IPS-18a (cell line): Measurements from ENCODE around the gene RIC3.

Experiments used
- H3K27ac ChIP-seq: one replicate; pipeline ENCODE4 v1.5.1; 2013; ENCODE audit warnings: low read length
- H3K27me3 ChIP-seq: one replicate; pipeline ENCODE4 v1.6.1; 2013; ENCODE audit warnings: mild to moderate bottlenecking, low read length; ENCODE audit not compliant: control insufficient read depth, insufficient read depth
- H3K36me3 ChIP-seq: one replicate; pipeline ENCODE4 v1.6.1; 2013; ENCODE audit warnings: low read depth, low read length; ENCODE audit not compliant: control insufficient read depth
- H3K4me1 ChIP-seq: one replicate; pipeline ENCODE4 v1.6.1; 2013; ENCODE audit warnings: low read depth, low read length; ENCODE audit not compliant: control insufficient read depth
- H3K4me3 ChIP-seq: one replicate; pipeline ENCODE4 v1.5.1; 2013; ENCODE audit warnings: low read length
- H3K9ac ChIP-seq: one replicate; pipeline ENCODE4 v1.6.1; 2013; ENCODE audit warnings: mild to moderate bottlenecking, low read length, moderate library complexity
- H3K9me3 ChIP-seq: one replicate; pipeline ENCODE4 v1.6.1; 2013; ENCODE audit warnings: low read depth, low read length; ENCODE audit not compliant: control insufficient read depth

RIC3 gene

DNA sequence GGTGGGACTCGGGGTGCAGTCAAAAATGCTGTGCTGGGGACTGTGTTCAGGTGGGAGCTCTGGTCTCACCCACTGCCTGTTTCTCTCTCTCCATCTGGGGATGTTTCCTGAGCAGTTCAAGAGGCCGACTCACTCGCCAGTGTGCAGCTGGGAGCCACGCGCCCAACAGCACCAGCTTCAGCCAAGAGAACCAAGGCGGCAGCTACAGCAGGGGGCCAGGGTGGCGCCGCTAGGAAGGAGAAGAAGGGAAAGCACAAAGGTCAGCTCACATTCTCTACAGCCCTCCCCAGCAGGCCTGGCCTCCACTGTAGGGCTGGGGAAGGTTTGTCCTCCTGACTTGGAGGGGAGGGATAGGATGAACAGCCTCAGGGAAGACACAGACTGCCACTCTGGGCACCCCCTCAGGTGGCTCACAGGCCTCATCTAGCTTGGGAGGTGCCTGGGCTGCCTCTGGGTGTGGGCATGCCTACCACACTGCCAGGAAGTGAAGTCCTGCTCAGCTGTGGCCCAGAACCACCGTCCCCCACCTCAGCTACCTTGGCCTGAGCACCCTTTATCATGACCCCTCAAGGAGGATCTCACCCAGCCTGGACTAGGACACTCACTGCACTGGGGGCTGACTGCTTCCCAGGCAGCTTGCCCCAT is 74.8 kb downstream of the RIC3 start:
- peaks cover 16% of the 10 kb centered on the region for H3K36me3 ChIP-seq
- H3K27ac ChIP-seq: no peak overlapping the region
- H3K4me3 ChIP-seq: no peak overlapping the region
- no peaks in the 10 kb centered on the region for H3K27me3 ChIP-seq
- H3K4me1 ChIP-seq: no peaks in the 10 kb centered on the region
- no peaks in the 10 kb centered on the region for H3K9me3 ChIP-seq
- no peak overlapping the region for H3K9ac ChIP-seq

DNA sequence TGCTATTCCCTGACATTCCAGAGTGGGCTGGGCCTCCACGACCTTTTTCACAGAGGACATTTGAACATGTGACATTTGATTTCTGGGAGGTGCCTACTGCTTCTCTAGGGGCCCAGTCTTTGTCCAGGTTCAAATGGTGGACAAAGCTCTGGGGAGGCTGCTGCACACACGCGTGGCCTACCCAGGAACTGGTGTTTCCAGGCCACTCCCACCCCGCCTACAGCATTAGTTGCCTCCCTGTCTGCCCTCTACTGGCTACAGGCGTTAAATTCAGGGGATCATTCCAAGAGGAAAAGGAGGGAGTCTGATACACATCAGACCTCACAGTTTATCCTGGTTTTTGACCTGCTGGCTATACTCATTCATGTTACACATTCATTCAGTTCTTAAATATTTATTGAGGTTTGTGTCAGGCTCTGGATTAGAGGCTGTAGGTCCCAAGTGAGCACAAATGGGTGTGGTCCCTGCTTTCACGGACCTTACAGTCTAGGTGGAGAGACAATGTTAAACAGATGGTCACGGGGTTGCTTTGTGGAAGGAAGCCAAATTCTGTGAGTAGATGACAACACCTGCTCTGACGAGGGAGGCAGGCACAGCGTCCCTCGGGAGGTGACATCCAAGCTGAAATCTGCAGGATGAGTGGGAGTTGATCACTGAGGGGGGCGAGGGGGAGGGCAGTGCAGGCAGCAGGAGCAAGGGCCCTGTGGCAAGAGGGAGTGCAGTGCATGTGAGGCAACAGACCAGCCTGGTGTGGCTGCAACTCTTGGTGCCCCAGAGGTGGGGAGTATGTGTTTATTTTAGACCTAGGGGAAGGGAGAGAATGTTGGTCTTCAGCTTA is 76.0 kb downstream of the RIC3 start:
- Histone ChIP-seq H3K9me3 (no peaks in the 10 kb centered on the region), H3K27me3 (no peaks in the 10 kb centered on the region), H3K9ac (no peak overlapping the region), H3K36me3 (peaks cover 11% of the 10 kb centered on the region), H3K4me3 (no peak overlapping the region), H3K4me1 (no peaks in the 10 kb centered on the region), H3K27ac (no peak overlapping the region)

DNA sequence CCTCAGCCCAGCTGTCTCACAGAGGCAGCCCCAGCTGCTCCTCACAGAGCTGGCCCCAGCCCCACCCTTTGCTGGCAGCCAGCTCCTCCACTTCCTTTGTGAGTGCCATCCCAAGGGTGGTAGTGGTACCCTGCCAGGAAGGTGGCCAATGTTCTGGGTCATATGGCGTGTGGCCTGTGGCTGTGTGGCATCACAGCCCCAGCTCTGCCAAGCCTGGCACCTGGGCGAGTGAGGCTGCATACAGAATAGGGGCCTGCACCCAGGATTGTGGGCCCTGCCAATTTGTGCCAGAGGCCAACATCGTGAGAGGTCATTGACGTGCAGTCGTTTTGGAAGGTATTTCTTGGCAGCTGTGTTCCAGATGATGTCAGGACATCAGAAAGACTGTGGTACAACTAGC is 77.1 kb downstream of the RIC3 start:
- Histone ChIP-seq H3K27ac (no peak overlapping the region), H3K9ac (no peak overlapping the region), H3K36me3 (peaks cover 6% of the 10 kb centered on the region), H3K4me1 (peaks cover 4% of the 10 kb centered on the region), H3K9me3 (no peaks in the 10 kb centered on the region), H3K27me3 (no peaks in the 10 kb centered on the region), H3K4me3 (no peak overlapping the region)

DNA sequence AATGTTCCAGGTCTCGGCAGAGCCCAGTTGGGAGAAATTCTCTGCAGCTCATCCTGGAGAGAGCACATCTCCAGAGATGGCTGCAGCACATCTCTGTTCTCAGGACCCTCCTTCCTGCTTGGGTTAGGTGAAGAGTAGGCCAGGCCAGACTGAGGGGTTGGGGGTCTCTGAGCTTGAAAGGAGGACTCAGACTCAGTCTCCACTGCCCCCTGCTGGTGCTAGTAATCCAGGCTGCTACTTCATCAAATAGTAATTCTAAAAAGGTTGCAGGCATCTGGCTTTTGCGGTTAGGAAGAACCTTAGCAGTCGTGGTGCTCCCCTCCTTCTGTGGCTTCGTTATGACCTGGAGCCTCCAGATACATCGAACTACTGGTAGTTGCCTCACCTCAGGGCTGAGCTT is 78.1 kb downstream of the RIC3 start:
- peaks cover 8% of the 10 kb centered on the region for H3K4me1 ChIP-seq

DNA sequence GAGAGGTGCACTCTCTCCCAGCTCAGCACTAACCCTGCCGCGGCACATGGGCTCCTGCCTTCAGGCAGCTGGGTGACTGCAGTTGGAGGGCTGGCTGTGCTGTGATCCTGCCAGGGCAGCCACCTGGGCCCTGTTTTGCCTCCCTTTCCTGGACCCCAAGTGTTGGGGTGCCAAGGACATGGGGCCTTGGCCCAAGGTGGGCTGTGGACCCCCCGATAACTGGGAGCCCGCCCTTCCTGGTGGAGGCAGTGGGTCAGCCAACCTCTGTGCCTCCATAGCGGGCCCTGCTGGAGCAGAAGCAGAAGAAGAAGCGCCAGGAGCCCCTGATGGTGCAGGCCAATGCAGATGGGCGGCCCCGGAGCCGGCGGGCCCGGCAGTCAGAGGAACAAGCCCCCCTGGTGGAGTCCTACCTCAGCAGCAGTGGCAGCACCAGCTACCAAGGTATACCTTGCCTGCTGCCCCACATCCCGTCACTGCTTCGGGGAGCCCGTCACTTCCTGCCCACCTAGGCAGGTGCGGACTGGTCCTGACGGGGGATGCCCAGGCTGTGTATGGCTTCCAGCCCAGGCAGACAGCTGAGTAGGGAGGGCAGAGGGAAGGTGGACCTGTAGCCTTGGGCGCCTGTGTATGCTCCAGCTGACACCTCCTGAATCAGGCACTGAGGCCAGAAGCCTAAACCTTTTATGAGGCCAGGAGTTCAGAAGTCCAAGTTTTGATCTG is 78.9 kb downstream of the RIC3 start:
- H3K36me3 ChIP-seq: peaks cover 6% of the 10 kb centered on the region
- no peaks in the 10 kb centered on the region for H3K27me3 ChIP-seq
- no peak overlapping the region for H3K27ac ChIP-seq
- no peak overlapping the region for H3K4me3 ChIP-seq
- H3K4me1 ChIP-seq: peaks cover 16% of the 10 kb centered on the region
- no peaks in the 10 kb centered on the region for H3K9me3 ChIP-seq
- no peak overlapping the region for H3K9ac ChIP-seq

More for the DNA sequence above, 78.1 kb downstream of the RIC3 start:
- Histone ChIP-seq H3K27me3 (no peaks in the 10 kb centered on the region), H3K36me3 (peaks cover 6% of the 10 kb centered on the region), H3K4me3 (no peak overlapping the region), H3K9ac (no peak overlapping the region), H3K9me3 (no peaks in the 10 kb centered on the region), H3K27ac (no peak overlapping the region)

DNA sequence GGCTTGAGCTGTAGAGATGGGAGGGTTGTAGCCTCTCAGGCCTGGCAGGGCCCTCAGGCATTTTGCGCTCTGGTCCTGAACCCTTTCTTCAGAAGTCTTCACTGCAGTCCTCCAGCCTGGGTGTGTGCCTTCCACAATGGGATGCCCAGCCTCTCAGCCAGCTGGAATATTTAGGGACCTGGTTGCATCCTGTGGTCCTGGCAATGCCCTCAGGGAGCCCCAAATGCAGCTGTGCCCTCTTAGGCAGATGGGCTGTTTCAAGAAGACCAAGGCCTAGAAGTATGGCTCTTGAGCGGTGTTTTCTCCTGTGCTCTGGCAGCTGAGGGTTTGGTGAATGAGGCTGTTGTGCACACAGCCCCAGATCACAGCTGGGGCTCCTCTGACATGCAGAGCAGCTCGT is 81.1 kb downstream of the RIC3 start:
- peaks cover 38% of the 10 kb centered on the region for H3K4me1 ChIP-seq
- no peak overlapping the region for H3K27ac ChIP-seq

DNA sequence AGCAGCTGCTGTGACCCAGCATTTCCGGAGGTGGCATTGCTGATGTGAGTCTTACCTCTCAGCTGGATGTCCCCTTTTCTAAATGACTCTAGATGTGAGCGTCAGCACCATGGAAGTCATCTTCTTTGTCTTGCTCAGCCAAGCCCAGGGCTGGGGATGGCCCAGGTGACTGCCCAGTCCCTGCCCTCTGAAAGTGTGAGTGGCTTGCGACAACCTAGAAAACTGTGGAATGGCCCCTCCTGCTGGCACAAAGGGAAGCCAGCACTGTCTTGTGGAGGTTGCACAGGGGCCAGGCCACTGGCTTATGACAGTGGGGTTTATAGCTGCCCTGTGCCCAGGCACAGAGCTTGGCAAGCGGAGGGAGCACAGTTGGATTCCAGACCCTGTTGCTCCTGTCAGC is 81.6 kb downstream of the RIC3 start:
- H3K9ac ChIP-seq: no peak overlapping the region
- H3K9me3 ChIP-seq: no peaks in the 10 kb centered on the region
- peaks cover 43% of the 10 kb centered on the region for H3K4me1 ChIP-seq
- H3K27me3 ChIP-seq: peaks cover 3% of the 10 kb centered on the region
- no peaks in the 10 kb centered on the region for H3K36me3 ChIP-seq
- no peak overlapping the region for H3K4me3 ChIP-seq
- no peak overlapping the region for H3K27ac ChIP-seq

More for the DNA sequence above, 81.1 kb downstream of the RIC3 start:
- Histone ChIP-seq H3K27me3 (no peaks in the 10 kb centered on the region), H3K36me3 (no peaks in the 10 kb centered on the region), H3K4me3 (no peak overlapping the region), H3K9ac (no peak overlapping the region), H3K9me3 (no peaks in the 10 kb centered on the region)

DNA sequence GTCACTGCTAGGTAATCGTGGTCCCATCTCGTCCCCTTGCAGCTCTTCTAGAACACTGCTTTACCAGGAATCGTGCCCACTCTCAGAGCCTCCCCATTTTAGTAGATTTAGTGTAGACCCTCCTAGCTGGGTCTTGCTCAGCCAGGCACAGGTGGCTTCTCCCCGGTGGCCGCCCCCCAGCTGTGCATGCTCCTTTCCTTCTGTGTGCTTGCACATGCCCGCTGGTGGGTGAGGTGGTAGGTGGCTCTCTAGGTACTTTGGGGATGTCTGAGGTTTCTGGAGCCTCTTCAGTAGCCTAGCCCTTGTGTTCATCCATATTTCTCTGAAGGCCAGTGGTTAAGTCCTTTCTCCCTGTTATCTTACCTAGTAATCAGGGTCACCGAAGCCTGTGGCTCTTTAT is 82.3 kb downstream of the RIC3 start:
- Histone ChIP-seq H3K4me3 (no peak overlapping the region), H3K9me3 (no peaks in the 10 kb centered on the region), H3K4me1 (peaks cover 49% of the 10 kb centered on the region), H3K36me3 (no peaks in the 10 kb centered on the region), H3K27me3 (peaks cover 9% of the 10 kb centered on the region), H3K9ac (no peak overlapping the region), H3K27ac (no peak overlapping the region)

DNA sequence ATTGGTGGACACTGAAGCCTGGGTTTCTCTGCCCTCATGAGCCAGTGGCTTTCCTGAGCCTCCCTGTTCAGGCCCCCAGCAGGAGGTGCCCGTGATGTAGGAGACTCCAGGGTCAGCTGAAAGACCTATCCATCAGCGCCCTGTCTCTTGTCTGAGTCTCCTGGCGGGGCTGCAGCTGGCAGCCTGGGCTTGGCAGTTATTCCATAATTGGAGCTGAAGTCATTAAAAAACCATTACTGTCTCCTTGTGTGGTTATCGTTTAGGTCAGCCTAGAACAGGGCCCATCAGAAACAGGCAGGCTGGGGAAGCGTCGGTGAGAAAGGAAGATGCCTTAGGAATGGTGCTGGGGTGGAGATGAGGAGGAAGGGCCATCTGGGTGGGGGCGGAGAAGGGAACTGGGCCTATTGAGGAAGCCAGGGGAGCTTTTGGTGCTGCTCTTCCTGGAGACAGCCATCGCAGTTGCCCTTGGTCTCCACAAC is 82.8 kb downstream of the RIC3 start:
- Histone ChIP-seq H3K4me3 (no peak overlapping the region), H3K27me3 (peaks cover 10% of the 10 kb centered on the region), H3K4me1 (peaks cover 51% of the 10 kb centered on the region), H3K9ac (no peak overlapping the region), H3K27ac (no peak overlapping the region), H3K36me3 (no peaks in the 10 kb centered on the region), H3K9me3 (no peaks in the 10 kb centered on the region)

DNA sequence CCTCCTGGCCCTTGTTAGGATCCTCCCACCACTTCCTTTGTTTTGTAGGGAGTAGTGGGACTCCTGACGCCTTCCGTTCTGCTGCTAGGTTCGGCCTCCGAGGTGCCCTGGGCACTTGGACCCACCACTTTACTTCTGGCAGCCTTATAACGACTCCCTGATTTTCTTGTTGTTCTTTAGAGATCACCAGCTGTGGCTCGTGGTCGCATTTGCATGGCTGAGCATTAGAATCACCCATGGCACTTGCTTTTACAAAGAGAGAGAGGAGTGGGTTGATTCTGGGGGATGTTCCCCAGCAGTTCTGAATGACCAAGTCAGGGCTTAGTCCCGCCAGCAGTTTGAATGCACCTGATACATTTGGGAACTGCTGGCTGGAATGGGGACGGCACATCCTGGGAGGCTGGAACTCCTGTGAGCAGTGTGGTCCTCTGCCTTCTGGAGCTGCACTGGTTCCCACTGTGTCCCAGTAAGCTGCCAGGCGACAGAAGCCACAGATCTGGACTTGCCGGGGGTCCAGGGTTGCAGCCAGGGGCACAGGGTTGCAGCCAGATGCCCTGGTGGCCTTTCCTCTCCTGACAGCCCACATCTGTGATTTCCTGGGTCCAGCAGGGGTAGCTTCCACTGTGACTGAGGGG is 83.7 kb downstream of the RIC3 start:
- Histone ChIP-seq H3K27me3 (peaks cover 17% of the 10 kb centered on the region), H3K9me3 (no peaks in the 10 kb centered on the region), H3K27ac (no peak overlapping the region), H3K9ac (no peak overlapping the region), H3K4me1 (peaks cover 51% of the 10 kb centered on the region), H3K4me3 (no peak overlapping the region), H3K36me3 (no peaks in the 10 kb centered on the region)

DNA sequence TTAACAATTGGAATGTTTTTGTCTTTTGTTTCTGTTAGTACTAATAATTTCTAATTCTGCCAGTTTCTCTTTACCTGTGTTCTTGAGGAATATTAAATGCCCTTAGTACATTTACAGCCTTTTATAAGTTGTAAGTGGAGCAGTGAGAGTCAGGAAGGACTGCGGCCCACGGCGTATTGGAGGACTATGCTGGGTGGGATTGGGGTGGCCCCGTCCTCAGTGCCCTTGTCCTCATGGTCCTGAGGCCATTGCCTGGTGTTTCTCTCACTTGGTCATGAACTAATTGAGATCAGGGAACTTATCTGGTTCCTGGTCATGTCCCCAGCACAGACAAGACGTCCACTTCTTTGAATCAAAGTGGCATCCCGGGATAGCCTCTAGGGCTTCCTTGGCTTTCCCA is 84.5 kb downstream of the RIC3 start:
- no peak overlapping the region for H3K27ac ChIP-seq
- H3K4me1 ChIP-seq: peaks cover 51% of the 10 kb centered on the region

More for the DNA sequence above, 84.5 kb downstream of the RIC3 start:
- Histone ChIP-seq H3K36me3 (no peaks in the 10 kb centered on the region), H3K9me3 (no peaks in the 10 kb centered on the region), H3K4me3 (no peak overlapping the region), H3K9ac (no peak overlapping the region), H3K27me3 (peaks cover 25% of the 10 kb centered on the region)
